Osteocyte (in vitro differentiated cells): Measurements from ENCODE around the gene CHST14. TPM values are rescaled to one million over a fixed set of nuclear protein-coding genes. Genes with fewer than 3 reads are reported as not detected.

Experiments
- DNase-seq: peaks from one replicate; pipeline ENCODE4 v3.0.0; 2021; ENCODE audit warnings: mixed read lengths; ENCODE audit not compliant: unreplicated experiment; ENCODE audit errors: extremely low spot score
- H3K27ac Mint-ChIP-seq: one replicate; pipeline ENCODE4 v1.8.0; 2021; ENCODE audit warnings: mild to moderate bottlenecking, mixed read lengths; ENCODE audit not compliant: unreplicated experiment
- H3K27me3 Mint-ChIP-seq: one replicate; pipeline ENCODE4 v1.8.0; 2021; ENCODE audit warnings: mixed read lengths; ENCODE audit not compliant: unreplicated experiment
- H3K36me3 Mint-ChIP-seq: one replicate; pipeline ENCODE4 v1.8.0; 2021; ENCODE audit warnings: mixed read lengths; ENCODE audit not compliant: unreplicated experiment
- H3K4me1 Mint-ChIP-seq: one replicate; pipeline ENCODE4 v1.8.0; 2021; ENCODE audit warnings: mixed read lengths; ENCODE audit not compliant: unreplicated experiment
- H3K4me3 Mint-ChIP-seq: one replicate; pipeline ENCODE4 v1.8.0; 2021; ENCODE audit warnings: mild to moderate bottlenecking, moderate library complexity, mixed read lengths; ENCODE audit not compliant: unreplicated experiment
- H3K9me3 Mint-ChIP-seq: one replicate; pipeline ENCODE4 v1.8.0; 2021; ENCODE audit warnings: mixed read lengths; ENCODE audit not compliant: unreplicated experiment
- total RNA-seq: library from RNA; stranded (reverse); gene quantifications from 2 replicates; pipeline ENCODE4 v1.2.1, GENCODE V29; 2021
- TF ChIP-seq, protein P1 (sequence below): fragments of 200-600 bp; sonication (generic); IDR thresholded peaks from 2 replicates; pipeline ENCODE4 v1.5.0; 2021; ENCODE audit warnings: antibody characterized with exemption, mild to moderate bottlenecking, moderate library complexity

Gene CHST14
- total RNA-seq, 1 donor from 2014 or later = 46.4 TPM

DNA sequence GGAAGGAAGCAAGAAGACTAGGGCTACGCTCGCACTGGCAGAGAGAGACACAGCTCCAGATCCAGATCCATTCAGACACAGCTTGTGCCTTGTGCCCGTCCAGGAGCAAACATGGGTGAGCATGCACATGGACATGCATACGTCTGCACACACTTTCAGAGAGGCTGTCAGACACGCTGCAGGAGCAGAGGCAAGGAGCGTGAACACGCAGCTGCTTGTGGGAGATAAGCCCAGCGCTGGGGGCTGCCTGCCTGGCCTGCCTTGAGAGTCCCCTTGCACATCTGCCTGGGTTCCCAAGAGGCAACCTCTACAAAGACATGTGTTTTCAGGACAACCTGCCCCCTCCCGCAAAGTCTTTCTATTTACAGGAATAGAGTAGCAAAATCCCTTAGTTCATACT lies 43.6 kb upstream of the CHST14 start:
- H3K9me3 Mint-ChIP-seq = no peaks in the 10 kb centered on the region
- DNase-seq = no peak
- H3K4me1 Mint-ChIP-seq = no peaks in the 10 kb centered on the region
- H3K27ac Mint-ChIP-seq = no peak overlapping the region
- H3K27me3 Mint-ChIP-seq = peaks cover 19% of the 10 kb centered on the region
- TF ChIP-seq, protein P1, sequence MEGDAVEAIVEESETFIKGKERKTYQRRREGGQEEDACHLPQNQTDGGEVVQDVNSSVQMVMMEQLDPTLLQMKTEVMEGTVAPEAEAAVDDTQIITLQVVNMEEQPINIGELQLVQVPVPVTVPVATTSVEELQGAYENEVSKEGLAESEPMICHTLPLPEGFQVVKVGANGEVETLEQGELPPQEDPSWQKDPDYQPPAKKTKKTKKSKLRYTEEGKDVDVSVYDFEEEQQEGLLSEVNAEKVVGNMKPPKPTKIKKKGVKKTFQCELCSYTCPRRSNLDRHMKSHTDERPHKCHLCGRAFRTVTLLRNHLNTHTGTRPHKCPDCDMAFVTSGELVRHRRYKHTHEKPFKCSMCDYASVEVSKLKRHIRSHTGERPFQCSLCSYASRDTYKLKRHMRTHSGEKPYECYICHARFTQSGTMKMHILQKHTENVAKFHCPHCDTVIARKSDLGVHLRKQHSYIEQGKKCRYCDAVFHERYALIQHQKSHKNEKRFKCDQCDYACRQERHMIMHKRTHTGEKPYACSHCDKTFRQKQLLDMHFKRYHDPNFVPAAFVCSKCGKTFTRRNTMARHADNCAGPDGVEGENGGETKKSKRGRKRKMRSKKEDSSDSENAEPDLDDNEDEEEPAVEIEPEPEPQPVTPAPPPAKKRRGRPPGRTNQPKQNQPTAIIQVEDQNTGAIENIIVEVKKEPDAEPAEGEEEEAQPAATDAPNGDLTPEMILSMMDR = no peak
- H3K4me3 Mint-ChIP-seq = no peak overlapping the region
- no peaks in the 10 kb centered on the region for H3K36me3 Mint-ChIP-seq

DNA sequence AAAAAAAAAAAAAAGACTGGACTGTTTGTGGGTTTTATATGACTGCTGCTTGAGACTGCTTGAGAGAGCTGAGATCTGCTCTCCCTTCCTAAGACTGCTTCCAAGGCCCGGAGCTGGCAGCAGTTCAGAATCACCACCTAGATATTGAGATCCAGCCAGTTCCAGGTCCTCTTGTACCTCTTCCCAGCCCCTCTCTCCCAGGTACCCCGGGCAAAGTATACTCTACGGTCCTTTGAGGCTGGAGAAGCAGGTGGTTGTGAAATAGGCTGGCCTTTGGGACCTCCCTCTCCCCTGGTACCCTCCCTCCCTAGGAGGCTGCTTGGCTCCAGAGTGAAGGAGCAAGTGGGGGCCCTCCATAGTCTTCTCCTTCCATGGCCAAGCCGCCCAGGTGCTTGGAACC lies 42.6 kb upstream of the CHST14 start:
- H3K4me1 Mint-ChIP-seq = no peaks in the 10 kb centered on the region
- TF ChIP-seq, protein P1 = no peak
- H3K9me3 Mint-ChIP-seq = no peaks in the 10 kb centered on the region
- H3K27ac Mint-ChIP-seq = no peak overlapping the region
- no peak overlapping the region for H3K4me3 Mint-ChIP-seq
- no peak for DNase-seq
- peaks cover 24% of the 10 kb centered on the region for H3K27me3 Mint-ChIP-seq
- H3K36me3 Mint-ChIP-seq = no peaks in the 10 kb centered on the region

DNA sequence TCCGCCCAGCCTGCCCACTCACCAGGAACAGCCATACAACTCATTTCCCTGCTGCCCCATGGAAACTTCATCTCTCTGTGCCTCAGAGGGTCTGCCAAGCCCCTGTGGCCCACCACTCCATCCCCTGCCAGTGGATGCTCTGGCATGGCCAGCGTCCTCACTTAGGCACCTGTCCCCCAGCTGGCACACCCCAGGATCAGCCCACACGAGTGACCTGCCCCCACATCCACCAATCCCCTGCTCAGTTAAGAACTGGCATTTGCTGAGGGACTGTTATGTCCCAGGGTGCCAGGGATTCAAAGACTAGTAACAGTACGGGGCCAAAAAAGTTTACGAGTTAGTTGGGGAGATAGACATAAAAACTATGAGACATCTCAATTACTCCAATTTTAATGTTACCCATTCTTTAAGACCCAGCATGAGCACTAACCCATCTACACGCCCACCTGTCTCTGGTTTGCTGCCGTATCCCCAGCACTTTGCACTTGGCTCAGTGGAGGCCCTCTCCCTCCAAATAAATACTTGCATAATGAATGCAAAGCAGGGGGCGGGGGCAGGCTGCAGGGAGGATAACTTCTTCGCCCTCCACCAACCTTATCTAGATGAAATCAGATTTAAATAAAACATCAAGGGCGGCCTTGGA lies 41.6 kb upstream of the CHST14 start:
- Mint-ChIP-seq H3K36me3 (no peaks in the 10 kb centered on the region), H3K4me1 (no peaks in the 10 kb centered on the region), H3K27ac (no peak overlapping the region), H3K27me3 (peaks cover 32% of the 10 kb centered on the region), H3K9me3 (no peaks in the 10 kb centered on the region), H3K4me3 (no peak overlapping the region)
- no peak for DNase-seq
- TF ChIP-seq, protein P1 = no peak

DNA sequence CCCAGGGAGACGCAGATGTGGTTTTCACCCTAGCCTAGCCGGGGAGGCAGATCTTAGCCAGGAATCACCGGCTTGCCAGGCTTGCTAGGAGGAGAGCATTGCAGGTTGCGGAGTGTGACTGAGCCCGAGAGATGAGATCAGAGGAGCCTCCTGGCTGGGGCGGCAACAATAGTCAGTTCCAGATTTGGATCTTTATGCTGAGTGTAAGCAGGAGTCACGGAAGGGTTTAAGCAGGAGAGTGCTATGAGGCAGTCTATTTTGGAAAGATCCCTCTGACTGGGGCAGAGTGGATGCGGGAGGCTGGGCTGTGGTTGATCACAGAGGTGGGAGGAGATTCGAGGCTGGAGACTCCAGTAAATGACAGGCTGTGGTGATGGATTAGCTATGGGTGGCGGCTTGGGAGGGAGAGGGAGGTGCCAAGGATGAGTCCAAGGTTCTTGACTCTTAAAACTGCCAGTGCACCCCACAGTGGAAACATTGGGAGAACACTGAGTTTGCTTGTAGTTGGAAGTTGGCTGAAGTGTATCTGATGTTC lies 40.4 kb upstream of the CHST14 start:
- peaks cover 43% of the 10 kb centered on the region for H3K27me3 Mint-ChIP-seq
- no peaks in the 10 kb centered on the region for H3K9me3 Mint-ChIP-seq
- no peak overlapping the region for H3K4me3 Mint-ChIP-seq
- H3K4me1 Mint-ChIP-seq = no peaks in the 10 kb centered on the region
- no peak overlapping the region for H3K27ac Mint-ChIP-seq
- DNase-seq = no peak
- H3K36me3 Mint-ChIP-seq = no peaks in the 10 kb centered on the region
- TF ChIP-seq, protein P1 = no peak

DNA sequence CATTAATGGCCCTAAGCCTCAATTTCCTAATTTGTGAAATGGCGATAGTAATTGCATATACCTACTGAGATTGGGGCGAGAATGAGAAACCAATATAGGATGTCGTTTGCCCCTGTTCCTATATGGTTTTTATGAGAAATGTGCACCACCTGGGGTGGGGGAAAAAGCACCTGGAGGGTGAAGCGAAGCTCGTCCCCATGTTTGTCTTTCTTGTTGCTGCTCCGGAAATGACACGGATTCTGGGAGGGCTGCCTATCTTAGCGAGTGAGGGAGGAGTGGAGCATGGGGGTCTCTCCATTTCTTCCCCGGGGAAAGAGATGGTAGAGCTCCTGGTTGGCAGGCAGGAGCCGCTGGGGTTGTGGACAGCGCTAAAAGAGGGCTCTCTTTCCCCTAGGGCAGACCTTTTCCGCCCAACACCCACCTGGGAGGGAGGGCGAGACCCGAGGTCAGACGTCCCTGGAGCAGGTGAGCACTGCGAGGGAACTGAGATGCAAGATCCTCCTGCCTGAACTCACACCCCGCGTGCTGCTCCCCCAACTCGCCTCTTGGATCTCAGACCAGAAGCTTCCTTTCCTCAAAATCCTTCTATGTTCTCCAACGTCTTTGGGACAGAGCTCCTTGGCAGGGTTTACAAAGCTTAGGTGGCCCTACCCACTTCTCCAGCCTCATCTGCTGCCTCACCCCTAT lies 35.6 kb upstream of the CHST14 start:
- Mint-ChIP-seq H3K27ac (no peak overlapping the region), H3K9me3 (no peaks in the 10 kb centered on the region), H3K4me3 (peak overlapping the region; percentile 59), H3K27me3 (peaks cover 43% of the 10 kb centered on the region), H3K36me3 (no peaks in the 10 kb centered on the region), H3K4me1 (peaks cover 40% of the 10 kb centered on the region)
- TF ChIP-seq, protein P1 = no peak
- no peak for DNase-seq
